Umbilical cord (tissue), 2 donors: ENCODE results near the gene CERK. TPM values are rescaled to one million over a fixed set of nuclear protein-coding genes. Genes with fewer than 3 reads are reported as not detected.
A peak's percentile ranks its signal among the peaks of the same experiment; 100 is the strongest.
"Not testable (repeated sequence)": the region's sequence is repeated elsewhere in the genome, so short reads cannot be mapped to it uniquely, and the experiment has no call there.

Experiments
- DNase-seq: peaks from one replicate; pipeline ENCODE4 v3.0.0-alpha.2; 2015; ENCODE audit warnings: low spot score
- total RNA-seq: library from RNA; depleted of rRNA; stranded (reverse); fragments of >200 nt; gene quantifications from one replicate; pipeline ENCODE4 v1.2.3, GENCODE V29; 2014; ENCODE audit warnings: low replicate concordance; ENCODE audit not compliant: insufficient read depth

The CERK gene
- total RNA-seq, 1 donor from 2014 or later, result 42.4 TPM

- DNase-seq, result no peak
Observed at GRCh38 chr22:46749682-46750529, 11.9 kb upstream of the CERK start.

- DNase-seq, result peak; percentile 43
Observed at GRCh38 chr22:46748908-46749675, 11.0 kb upstream of the CERK start.

- no peak for DNase-seq
Observed at GRCh38 chr22:46748206-46748907, 10.3 kb upstream of the CERK start.

DNA sequence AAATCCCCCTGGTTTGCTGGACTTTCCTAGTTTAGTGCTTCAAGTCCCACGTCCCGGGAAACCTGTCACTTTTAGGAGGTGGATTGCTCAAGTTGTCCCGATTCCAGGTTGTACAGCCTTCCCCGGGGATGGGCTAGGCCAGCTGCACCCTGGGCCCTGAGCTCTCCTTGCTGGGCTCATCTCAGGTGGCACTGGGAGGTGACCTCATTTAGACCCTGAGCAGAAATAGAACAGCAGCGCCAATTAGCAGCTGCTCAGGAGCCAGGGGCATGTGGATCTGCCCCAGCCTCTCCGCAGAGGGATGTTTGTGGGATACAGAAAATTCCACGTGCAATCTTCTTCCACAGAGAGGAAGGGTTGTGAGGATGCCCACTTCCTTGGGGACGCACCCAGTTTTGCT lies 9.6 kb upstream of the CERK start:
- DNase-seq, result no peak

- no peak for DNase-seq
Observed at GRCh38 chr22:46746620-46747019, 8.6 kb upstream of the CERK start.

GRCh38 chr22:46746192-46746591 lies 8.1 kb upstream of the CERK start:
- no peak for DNase-seq

DNA sequence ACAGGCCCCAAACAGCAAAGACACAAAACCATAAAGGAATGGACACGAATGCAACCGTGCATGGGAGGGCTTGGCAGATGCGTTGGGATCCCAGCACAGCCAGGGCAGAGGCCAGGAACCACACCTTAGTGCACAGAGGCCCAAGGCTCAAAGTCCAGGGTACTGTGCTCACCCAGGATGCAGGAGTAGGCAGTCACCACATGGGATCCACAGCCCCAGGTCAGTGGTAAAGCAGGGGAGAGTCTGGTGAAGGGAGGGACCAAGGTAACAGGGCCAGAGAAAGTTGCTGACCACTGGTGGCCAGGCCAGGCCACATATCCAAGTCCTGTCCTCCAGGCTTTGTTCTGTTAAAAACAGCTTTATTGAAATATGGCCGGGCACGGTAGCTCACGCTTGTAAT lies 6.5 kb upstream of the CERK start:
- no peak for DNase-seq

- no peak for DNase-seq
Observed at GRCh38 chr22:46742576-46743221, 4.6 kb upstream of the CERK start.

- DNase-seq, result no peak
Observed at GRCh38 chr22:46741974-46742519, 4.0 kb upstream of the CERK start.

GRCh38 chr22:46740910-46741780 lies 3.1 kb upstream of the CERK start:
- DNase-seq, result no peak

GRCh38 chr22:46739094-46739870 lies 1.2 kb upstream of the CERK start:
- peak; percentile 80 for DNase-seq

DNA sequence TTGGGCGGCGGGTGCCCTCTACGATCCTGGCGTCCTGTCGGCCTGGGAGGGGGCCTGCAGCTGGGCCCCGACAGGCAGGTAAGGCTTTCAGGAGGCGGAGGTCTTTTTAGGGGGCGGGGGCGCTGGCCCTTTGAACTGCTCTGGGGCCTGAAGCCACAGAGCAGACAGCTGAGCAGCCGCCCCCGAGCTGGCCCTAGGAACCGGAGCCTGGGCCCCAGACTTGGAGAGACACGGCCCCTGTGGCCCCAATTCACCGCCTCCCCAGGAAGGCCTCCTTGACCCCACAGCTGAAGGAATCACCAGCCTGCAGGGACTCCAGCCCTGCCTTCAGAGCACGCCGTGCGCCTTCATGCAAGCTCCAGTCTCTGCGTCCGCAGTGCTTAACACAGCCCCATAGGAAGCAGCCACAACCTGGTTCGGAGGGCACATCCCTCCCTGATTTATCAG lies 618 bp upstream of the CERK start:
- peak; percentile 51 for DNase-seq

DNA sequence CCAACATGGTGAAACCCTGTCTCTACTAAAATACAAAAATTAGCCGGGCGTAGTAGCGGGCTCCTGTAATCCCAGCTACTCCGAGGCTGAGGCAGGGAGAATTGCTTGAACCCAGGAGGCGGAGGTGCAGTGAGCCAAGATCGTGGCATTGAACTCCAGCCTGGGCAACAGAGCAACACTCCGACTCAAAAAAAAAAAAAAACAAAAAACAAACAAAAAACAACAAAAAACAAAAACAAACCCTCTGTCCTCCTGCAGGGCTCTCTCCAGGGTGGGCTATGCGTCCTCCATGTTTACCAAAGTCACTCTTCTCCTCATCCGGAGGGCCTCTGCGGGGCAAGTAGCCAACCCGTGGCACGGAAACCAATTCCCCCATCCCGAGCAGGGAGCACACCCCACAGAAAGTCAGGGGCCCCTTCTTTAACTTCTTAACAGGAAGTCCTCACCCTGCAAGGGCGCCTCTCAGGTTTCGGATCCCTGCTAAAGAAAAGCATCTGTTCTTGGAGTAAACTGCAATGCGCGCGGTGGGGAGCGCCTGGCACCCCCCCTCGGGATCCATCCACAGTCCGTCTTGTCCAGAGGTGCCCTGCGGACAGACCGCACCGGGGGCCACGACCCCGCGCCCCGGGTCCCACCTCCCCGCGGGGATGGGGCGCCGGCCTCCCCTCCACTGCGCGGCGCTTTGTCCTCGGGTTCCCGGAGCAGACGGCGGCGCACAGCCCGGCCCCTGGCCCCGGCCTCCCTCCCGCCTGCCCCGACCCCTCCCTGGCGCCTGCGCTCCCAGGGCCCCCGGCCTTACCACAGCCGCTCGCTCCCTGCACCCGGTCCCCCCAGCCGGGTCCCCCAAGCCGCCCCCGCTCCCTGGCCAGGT lies 712 bp downstream of the CERK start:
- DNase-seq, result peak; percentile 60

DNA sequence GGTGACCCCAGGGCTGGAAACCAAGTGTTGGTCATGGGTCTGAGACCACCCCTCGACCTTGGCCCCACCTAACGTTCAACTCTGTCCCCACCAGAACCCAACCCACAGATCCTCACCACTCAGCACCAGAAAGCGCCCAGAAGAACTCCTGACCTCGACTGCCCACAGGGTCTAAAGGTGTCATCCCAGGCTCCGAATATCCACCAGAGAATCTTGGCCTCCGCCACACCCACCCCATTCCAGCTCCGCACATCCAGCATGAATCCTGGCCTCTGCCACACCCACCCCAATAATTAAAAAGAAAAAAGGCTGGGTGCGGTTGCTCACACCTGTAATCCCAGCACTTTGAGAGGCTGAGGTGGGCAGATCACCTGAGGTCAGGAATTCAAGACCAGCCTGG lies 1.3 kb downstream of the CERK start:
- DNase-seq, result no peak

DNA sequence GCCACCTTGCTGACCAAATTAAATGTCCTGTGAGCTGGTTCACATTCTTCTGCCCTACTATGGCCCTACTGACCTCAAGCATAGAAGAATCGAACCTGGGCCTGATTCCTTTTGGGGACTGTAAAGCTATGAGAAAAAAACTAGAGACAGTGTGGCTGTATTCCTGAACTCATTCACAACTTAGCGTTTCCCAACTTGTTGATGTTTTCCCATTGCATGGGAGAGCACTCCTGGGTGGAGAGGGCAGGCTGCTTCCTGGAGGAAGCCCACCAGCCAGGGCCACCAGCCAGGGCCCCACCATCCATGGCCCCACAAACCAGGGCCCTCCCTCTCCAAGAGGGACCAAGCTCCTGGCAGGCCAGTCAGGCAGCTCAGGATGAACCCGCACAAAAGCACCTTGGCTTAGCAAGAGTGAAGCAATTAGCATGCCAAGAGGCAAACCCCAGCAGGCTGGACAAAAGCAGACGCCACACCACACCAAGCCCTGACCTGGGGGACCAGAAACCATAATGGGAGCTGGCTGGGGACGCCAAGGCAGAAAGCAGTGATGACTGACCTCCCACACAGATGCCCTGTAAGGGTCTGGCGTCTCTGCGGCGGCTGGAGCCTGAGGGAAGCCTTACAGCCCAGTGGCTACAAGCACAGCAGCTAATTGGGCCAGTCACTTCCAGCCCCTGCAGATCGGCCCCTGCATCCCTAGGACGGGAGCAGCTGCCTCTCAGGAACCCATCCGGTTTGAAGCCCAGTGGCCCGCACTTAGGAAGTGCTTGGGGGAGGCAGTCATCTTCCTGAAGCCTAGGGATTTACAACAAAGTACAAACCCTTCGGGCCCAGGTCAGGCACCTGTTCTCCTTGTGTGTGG lies 2.1 kb downstream of the CERK start:
- DNase-seq, result no peak

DNA sequence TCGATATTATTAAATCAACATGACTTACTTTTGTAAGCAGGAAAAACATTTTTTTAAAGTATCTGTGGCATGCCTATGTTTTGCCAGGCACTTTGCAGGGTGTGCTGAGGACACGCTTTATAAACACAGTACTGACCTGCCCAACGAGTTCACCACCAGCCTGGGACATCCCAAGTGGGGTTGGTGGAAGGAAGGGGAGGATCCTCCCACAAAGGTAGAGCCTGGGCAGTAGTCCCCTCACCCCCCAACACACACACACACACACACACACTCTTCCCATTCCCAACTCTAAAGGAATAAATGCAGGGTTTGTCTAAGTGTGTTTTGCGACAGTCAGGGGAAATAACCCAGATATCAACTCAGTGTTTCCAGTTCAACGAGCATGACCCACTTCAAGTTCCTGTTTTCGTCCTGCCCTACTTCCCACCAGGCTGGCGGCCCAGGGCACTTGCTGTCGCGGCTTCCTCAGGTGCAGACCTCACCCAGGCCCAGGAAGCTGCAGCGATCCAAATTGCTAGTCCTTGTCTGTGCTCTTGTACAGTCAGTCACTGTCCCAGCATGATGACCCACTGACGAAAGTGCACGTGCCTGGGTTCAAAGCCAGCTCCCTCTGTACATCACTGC lies 3.1 kb downstream of the CERK start:
- no peak for DNase-seq

DNA sequence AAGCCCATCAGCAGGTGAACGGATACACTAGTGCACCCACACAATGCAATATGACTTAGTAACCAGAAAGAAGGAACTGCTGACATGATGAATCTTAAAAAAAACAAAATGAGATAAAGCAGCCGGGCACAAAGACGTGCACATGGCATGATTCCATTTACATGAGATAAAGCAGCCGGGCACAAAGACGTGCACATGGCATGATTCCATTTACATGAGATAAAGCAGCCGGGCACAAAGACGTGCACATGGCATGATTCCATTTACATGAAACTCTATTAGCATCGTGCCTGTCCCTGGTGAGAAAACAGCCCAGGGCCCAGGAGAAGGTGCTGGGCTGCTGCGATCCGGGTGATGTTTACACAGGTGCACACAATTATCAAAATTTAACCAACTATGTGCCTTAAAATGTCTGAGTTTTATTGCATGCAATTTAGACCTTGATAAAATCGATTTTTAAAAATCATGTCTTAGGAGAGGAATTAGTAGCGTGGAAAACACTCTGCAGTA lies 3.8 kb downstream of the CERK start:
- DNase-seq, result not testable (repeated sequence)
